GM12878 (cell line): ENCODE data around the gene SNAP47. TPM values are rescaled to one million over a fixed set of nuclear protein-coding genes. Genes with fewer than 3 reads are reported as not detected.

Source experiments
- ATAC-seq: fragments of 200-7000 bp; cut with Tn5 transposase; 3 replicates; pipeline ENCODE4 v1.9.1; 2020; ENCODE audit warnings: mild to moderate bottlenecking, moderate library complexity
- BruUV-seq: library from RNA; stranded (reverse); fragments of 400-500 nt; replicated peaks from 2 replicates; lab custom pipeline; 2021; lab: Mats Ljungman, UMichigan
- CTCF ChIA-PET: fragments of 300-600 bp; sonication (Branson Sonifier 250); formaldehyde crosslinking; extraction: SDS; loops from one replicate; lab custom pipeline; 2021; ENCODE audit warnings: inconsistent platforms; lab: Yijun Ruan, JAX
- POLR2A ChIA-PET: fragments of 350-600 bp; formaldehyde crosslinking; extraction: SDS; loops from one replicate; lab custom pipeline; 2021; ENCODE audit warnings: inconsistent platforms; lab: Charles Lee
- RAD21 ChIA-PET: fragments of 300-600 bp; sonication (Branson Sonifier 250); formaldehyde crosslinking; loops from one replicate; lab custom pipeline; 2023; ENCODE audit warnings: antibody characterized with exemption; ENCODE audit not compliant: unreplicated experiment; lab: Charles Lee
- SMC1A ChIA-PET: fragments of 300-600 bp; sonication (Branson Sonifier 250); formaldehyde crosslinking; loops from one replicate; lab custom pipeline; 2023; ENCODE audit not compliant: unreplicated experiment, uncharacterized antibody; lab: Charles Lee
- DNase-seq: peaks from one replicate; pipeline ENCODE4 v3.0.0-alpha.2; 2011; ENCODE audit warnings: low read depth, low spot score
- FAIRE-seq: peaks from 3 replicates; lab custom pipeline; 2011; peaks lifted over from hg19 to GRCh38; lab: Jason Lieb, UNC
- H2AFZ ChIP-seq: 2 replicates; pipeline ENCODE4 v1.6.0; 2011; ENCODE audit warnings: low read depth, low read length, control low read depth; ENCODE audit not compliant: control insufficient read depth
- H3K27ac ChIP-seq: 2 replicates; pipeline ENCODE4 v1.5.1; 2011; ENCODE audit warnings: control low read depth; ENCODE audit not compliant: control insufficient read depth, insufficient read depth
- H3K27me3 ChIP-seq, 2 experiments: replicated peaks in 1 of 2; 2 replicates each; pipeline versions ENCODE4 v1.6.0 to v1.6.1; 2011; ENCODE audit warnings: low read length in 1 of 2; ENCODE audit not compliant: control insufficient read depth in 2 of 2, insufficient read depth in 2 of 2
- H3K36me3 ChIP-seq, 2 experiments: 2 replicates each; pipeline ENCODE4 v1.5.1; 2011; ENCODE audit warnings: low read length in 1 of 2; ENCODE audit not compliant: control insufficient read depth in 2 of 2, insufficient read depth in 2 of 2
- H3K4me1 ChIP-seq: 2 replicates; pipeline ENCODE4 v1.6.1; 2011; ENCODE audit warnings: mild to moderate bottlenecking, low read length, moderate library complexity, mixed read lengths; ENCODE audit not compliant: control insufficient read depth, insufficient read depth
- H3K4me2 ChIP-seq: 2 replicates; pipeline ENCODE4 v1.6.0; 2011; ENCODE audit warnings: control low read depth; ENCODE audit not compliant: control insufficient read depth, insufficient read depth
- H3K4me3 ChIP-seq: fragments of 200-600 bp; sonication (generic); 2 replicates; pipeline ENCODE4 v1.5.1; 2016
- H3K79me2 ChIP-seq: 2 replicates; pipeline ENCODE4 v1.6.0; 2011; ENCODE audit warnings: low read length; ENCODE audit not compliant: control insufficient read depth, insufficient read depth
- H3K9ac ChIP-seq: 2 replicates; pipeline ENCODE4 v1.8.0; 2011; ENCODE audit warnings: low read length, control low read depth, mixed read lengths; ENCODE audit not compliant: control insufficient read depth, insufficient read depth
- H3K9me3 ChIP-seq: replicated peaks from 3 replicates; pipeline ENCODE4 v1.5.1; 2011; ENCODE audit warnings: mild to moderate bottlenecking, low read length; ENCODE audit not compliant: control insufficient read depth, insufficient read depth
- H4K20me1 ChIP-seq: 2 replicates; pipeline ENCODE4 v1.6.0; 2011; ENCODE audit not compliant: control insufficient read depth, insufficient read depth
- ATF3 ChIP-seq: IDR thresholded peaks from 2 replicates; pipeline ENCODE4 v1.6.1; 2011; ENCODE audit warnings: low read depth, mild to moderate bottlenecking, low read length, moderate library complexity, borderline replicate concordance; ENCODE audit errors: extremely low read depth
- HDAC2 ChIP-seq: fragments of 200-600 bp; sonication (generic); IDR thresholded peaks from 2 replicates; pipeline ENCODE4 v1.6.1; 2017
- POLR2A ChIP-seq: IDR thresholded peaks from 2 replicates; pipeline ENCODE4 v1.6.1; 2011; ENCODE audit warnings: low read depth, mild to moderate bottlenecking, low read length
- POLR2AphosphoS5 ChIP-seq: IDR thresholded peaks from 2 replicates; pipeline ENCODE4 v1.6.1; 2011; ENCODE audit warnings: mild to moderate bottlenecking, low read length, inconsistent platforms
- RAD21 ChIP-seq: IDR thresholded peaks from 2 replicates; pipeline ENCODE4 v1.6.1; 2011; ENCODE audit warnings: mild to moderate bottlenecking, low read depth, low read length, moderate library complexity; ENCODE audit not compliant: insufficient read depth
- RB1 ChIP-seq: fragments of 450-650 bp; formaldehyde crosslinking; IDR thresholded peaks from 2 replicates; pipeline ENCODE4 v1.6.1; 2017; ENCODE audit warnings: mild to moderate bottlenecking, borderline replicate concordance
- RCOR1 ChIP-seq: conservative IDR thresholded peaks from 2 replicates; pipeline ENCODE4 v1.6.1; 2012; ENCODE audit warnings: low read depth, low read length, improper control_type of control experiment
- SMARCA5 ChIP-seq: fragments of 450-650 bp; IDR thresholded peaks from 2 replicates; pipeline ENCODE4 v1.6.1; 2017; ENCODE audit warnings: mild to moderate bottlenecking
- TCF3 ChIP-seq: IDR thresholded peaks from 2 replicates; pipeline ENCODE4 v1.6.1; 2012; ENCODE audit warnings: low read depth, mild to moderate bottlenecking, low read length, borderline replicate concordance; ENCODE audit not compliant: insufficient read depth
- WRNIP1 ChIP-seq: IDR thresholded peaks from 2 replicates; pipeline ENCODE4 v1.6.1; 2011; ENCODE audit warnings: low read depth, low read length, improper control_type of control experiment, borderline replicate concordance
- ZNF217 ChIP-seq: fragments of 450-650 bp; IDR thresholded peaks from 2 replicates; pipeline ENCODE4 v1.6.1; 2017; ENCODE audit warnings: antibody characterized with exemption, mild to moderate bottlenecking
- WGBS: methylation state at CpG from one replicate; pipeline ENCODE4 v1.1.6; 2016; ENCODE audit warnings: low lambda C conversion rate; ENCODE audit not compliant: insufficient replicate concordance, insufficient coverage; ENCODE audit errors: missing lambda C conversion rate; 5-methylcytosine and 5-hydroxymethylcytosine counted together
- in situ Hi-C: fragments of 300-500 bp; cut with MboI; formaldehyde crosslinking; loops from 9 replicates; pipeline ENCODE4 v1.14.3; 2018; ENCODE audit warnings: mixed read lengths
- intact Hi-C: fragments of 100-400 bp; cut with micrococcal nuclease; formaldehyde crosslinking; loops from one replicate; pipeline ENCODE4 v1.14.2; 2022; ENCODE audit not compliant: unreplicated experiment
- polyA plus RNA-seq, 11 experiments: library from polyadenylated mRNA; depleted of rRNA in 4 of 11; unstranded in 6 of 11; stranded (reverse) in 5 of 11; fragments of >200 nt; fragmentation: Nextera tagmentation in 4 of 11; fragmentation: Illumina TruSeq in 1 of 11; extraction: Ambion mirVana in 4 of 11; extraction: Trizol in 1 of 11; gene quantifications; 1 replicate in 1 of 11; 2 replicates in 10 of 11; pipeline versions ENCODE4 v1.2.1 to v1.2.3, GENCODE V29; 2011 to 2016; ENCODE audit warnings: inconsistent platforms in 2 of 11, missing spikeins in 2 of 11, low read depth in 1 of 11
- total RNA-seq, 4 experiments: library from RNA; depleted of rRNA in 3 of 4; stranded (reverse); fragments of >200 nt in 3 of 4; fragmentation: Illumina TruSeq in 1 of 4; extraction: Trizol in 1 of 4; gene quantifications; 2 replicates each; pipeline versions ENCODE4 v1.2.1 to v1.2.3, GENCODE V29; 2013 to 2021
- TF ChIP-seq, protein P1 (sequence below): IDR thresholded peaks from 2 replicates; pipeline ENCODE4 v1.6.1; 2011; ENCODE audit warnings: mild to moderate bottlenecking, low read depth, low read length, moderate library complexity; ENCODE audit not compliant: insufficient replicate concordance
- TF ChIP-seq, protein P2 (sequence below): IDR thresholded peaks from 2 replicates; pipeline ENCODE4 v1.6.1; 2011; ENCODE audit warnings: low read depth, low read length, improper control_type of control experiment, borderline replicate concordance
- TF ChIP-seq, protein P3 (sequence below): fragments of 450-650 bp; formaldehyde crosslinking; IDR thresholded peaks from 2 replicates; pipeline ENCODE4 v1.5.0; 2022; ENCODE audit warnings: mild to moderate bottlenecking, missing genetic modification characterization
- TF ChIP-seq, protein P4 (sequence below): fragments of 450-650 bp; IDR thresholded peaks from 2 replicates; pipeline ENCODE4 v1.6.1; 2017; ENCODE audit warnings: borderline replicate concordance

Gene SNAP47
- total and polyA plus RNA-seq, 10 of the 15 experiments (the other 5 are each of a cell fraction or from before 2014, with no cell fraction given): 1.3 to 39.6 (median 25.2) TPM

- in situ Hi-C loops: no loop called here
- ATAC-seq (no peak), FAIRE-seq (no peak), DNase-seq (no peak)
- ChIA-PET RAD21 (no interaction called here), POLR2A (no interaction called here), SMC1A (no interaction called here), CTCF (no interaction called here)
- no peak overlapping the region for H2AFZ ChIP-seq
- H3K27ac ChIP-seq: no peak overlapping the region
- H3K4me3 ChIP-seq: no peak overlapping the region
- H4K20me1 ChIP-seq: no peaks in the 10 kb centered on the region
- peaks cover 31% of the 10 kb centered on the region for H3K79me2 ChIP-seq
- intact Hi-C loops: loop anchor here (10.0 kb wide), 1 partner anchor 52 kb away; no protein-coding TSS in a partner anchor
- peaks cover 0 to 6% of the 10 kb centered on the region in 2 experiments; a peak in 3 of 4 replicates for H3K36me3 ChIP-seq
- BruUV-seq: no TSS peak
- TF ChIP-seq POLR2A (no peak; the same call in 1 of the 2 replicates), RB1 (no peak), SMARCA5 (no peak), WRNIP1 (no peak), ZNF217 (no peak), HDAC2 (no peak), TCF3 (no peak), RAD21 (no peak), POLR2AphosphoS5 (no peak), ATF3 (no peak), RCOR1 (no peak)
- TF ChIP-seq, protein P1, sequence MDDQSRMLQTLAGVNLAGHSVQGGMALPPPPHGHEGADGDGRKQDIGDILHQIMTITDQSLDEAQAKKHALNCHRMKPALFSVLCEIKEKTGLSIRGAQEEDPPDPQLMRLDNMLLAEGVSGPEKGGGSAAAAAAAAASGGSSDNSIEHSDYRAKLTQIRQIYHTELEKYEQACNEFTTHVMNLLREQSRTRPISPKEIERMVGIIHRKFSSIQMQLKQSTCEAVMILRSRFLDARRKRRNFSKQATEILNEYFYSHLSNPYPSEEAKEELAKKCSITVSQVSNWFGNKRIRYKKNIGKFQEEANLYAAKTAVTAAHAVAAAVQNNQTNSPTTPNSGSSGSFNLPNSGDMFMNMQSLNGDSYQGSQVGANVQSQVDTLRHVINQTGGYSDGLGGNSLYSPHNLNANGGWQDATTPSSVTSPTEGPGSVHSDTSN: no peak
- TF ChIP-seq, protein P2, sequence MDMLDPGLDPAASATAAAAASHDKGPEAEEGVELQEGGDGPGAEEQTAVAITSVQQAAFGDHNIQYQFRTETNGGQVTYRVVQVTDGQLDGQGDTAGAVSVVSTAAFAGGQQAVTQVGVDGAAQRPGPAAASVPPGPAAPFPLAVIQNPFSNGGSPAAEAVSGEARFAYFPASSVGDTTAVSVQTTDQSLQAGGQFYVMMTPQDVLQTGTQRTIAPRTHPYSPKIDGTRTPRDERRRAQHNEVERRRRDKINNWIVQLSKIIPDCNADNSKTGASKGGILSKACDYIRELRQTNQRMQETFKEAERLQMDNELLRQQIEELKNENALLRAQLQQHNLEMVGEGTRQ: no peak
- TF ChIP-seq, protein P3, sequence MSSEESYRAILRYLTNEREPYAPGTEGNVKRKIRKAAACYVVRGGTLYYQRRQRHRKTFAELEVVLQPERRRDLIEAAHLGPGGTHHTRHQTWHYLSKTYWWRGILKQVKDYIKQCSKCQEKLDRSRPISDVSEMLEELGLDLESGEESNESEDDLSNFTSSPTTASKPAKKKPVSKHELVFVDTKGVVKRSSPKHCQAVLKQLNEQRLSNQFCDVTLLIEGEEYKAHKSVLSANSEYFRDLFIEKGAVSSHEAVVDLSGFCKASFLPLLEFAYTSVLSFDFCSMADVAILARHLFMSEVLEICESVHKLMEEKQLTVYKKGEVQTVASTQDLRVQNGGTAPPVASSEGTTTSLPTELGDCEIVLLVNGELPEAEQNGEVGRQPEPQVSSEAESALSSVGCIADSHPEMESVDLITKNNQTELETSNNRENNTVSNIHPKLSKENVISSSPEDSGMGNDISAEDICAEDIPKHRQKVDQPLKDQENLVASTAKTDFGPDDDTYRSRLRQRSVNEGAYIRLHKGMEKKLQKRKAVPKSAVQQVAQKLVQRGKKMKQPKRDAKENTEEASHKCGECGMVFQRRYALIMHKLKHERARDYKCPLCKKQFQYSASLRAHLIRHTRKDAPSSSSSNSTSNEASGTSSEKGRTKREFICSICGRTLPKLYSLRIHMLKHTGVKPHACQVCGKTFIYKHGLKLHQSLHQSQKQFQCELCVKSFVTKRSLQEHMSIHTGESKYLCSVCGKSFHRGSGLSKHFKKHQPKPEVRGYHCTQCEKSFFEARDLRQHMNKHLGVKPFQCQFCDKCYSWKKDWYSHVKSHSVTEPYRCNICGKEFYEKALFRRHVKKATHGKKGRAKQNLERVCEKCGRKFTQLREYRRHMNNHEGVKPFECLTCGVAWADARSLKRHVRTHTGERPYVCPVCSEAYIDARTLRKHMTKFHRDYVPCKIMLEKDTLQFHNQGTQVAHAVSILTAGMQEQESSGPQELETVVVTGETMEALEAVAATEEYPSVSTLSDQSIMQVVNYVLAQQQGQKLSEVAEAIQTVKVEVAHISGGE: no peak
- TF ChIP-seq, protein P4, sequence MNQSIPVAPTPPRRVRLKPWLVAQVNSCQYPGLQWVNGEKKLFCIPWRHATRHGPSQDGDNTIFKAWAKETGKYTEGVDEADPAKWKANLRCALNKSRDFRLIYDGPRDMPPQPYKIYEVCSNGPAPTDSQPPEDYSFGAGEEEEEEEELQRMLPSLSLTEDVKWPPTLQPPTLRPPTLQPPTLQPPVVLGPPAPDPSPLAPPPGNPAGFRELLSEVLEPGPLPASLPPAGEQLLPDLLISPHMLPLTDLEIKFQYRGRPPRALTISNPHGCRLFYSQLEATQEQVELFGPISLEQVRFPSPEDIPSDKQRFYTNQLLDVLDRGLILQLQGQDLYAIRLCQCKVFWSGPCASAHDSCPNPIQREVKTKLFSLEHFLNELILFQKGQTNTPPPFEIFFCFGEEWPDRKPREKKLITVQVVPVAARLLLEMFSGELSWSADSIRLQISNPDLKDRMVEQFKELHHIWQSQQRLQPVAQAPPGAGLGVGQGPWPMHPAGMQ: no peak
- H3K9ac ChIP-seq: no peak overlapping the region
- H3K27me3 ChIP-seq: no peaks in the 10 kb centered on the region
- no peak overlapping the region for H3K4me2 ChIP-seq
- no peaks in the 10 kb centered on the region for H3K9me3 ChIP-seq
- 98% methylated on average over 18 of the region's 18 CpGs for WGBS
- H3K4me1 ChIP-seq: peaks cover 6% of the 10 kb centered on the region
Measured at GRCh38 chr1:227732586-227733308, 2.5 kb upstream of the SNAP47 start.
